Ectodermal cell (in vitro differentiated cells): ENCODE results near the gene GRIP2.

Experiments
- H3K27ac ChIP-seq: 2 replicates; pipeline ENCODE4 v1.7.0; 2013; ENCODE audit warnings: mild to moderate bottlenecking, low read depth, low read length; ENCODE audit not compliant: insufficient read depth, poor library complexity, severe bottlenecking
- H3K27me3 ChIP-seq: 2 replicates; pipeline ENCODE4 v1.7.0; 2013; ENCODE audit warnings: mild to moderate bottlenecking, low read length; ENCODE audit not compliant: insufficient read depth, control insufficient read depth, poor library complexity, severe bottlenecking
- H3K36me3 ChIP-seq: one replicate; pipeline ENCODE4 v1.7.0; 2013; ENCODE audit warnings: low read length; ENCODE audit not compliant: control insufficient read depth, insufficient read depth
- H3K4me1 ChIP-seq: one replicate; pipeline ENCODE4 v1.7.0; 2013; ENCODE audit warnings: low read length; ENCODE audit not compliant: control insufficient read depth, insufficient read depth
- H3K4me3 ChIP-seq: 2 replicates; pipeline ENCODE4 v1.7.0; 2013; ENCODE audit warnings: low read depth, low read length, control low read depth; ENCODE audit not compliant: insufficient read depth
- H3K9me3 ChIP-seq: 2 replicates; pipeline ENCODE4 v1.7.0; 2013; ENCODE audit warnings: mild to moderate bottlenecking, low read length, moderate library complexity; ENCODE audit not compliant: control insufficient read depth
- WGBS, 2 experiments: methylation state at CpG; one replicate each; pipeline ENCODE4 v1.1.7; 2013; ENCODE audit warnings: missing lambda C conversion rate in 2 of 2; 5-methylcytosine and 5-hydroxymethylcytosine counted together

Gene GRIP2

DNA sequence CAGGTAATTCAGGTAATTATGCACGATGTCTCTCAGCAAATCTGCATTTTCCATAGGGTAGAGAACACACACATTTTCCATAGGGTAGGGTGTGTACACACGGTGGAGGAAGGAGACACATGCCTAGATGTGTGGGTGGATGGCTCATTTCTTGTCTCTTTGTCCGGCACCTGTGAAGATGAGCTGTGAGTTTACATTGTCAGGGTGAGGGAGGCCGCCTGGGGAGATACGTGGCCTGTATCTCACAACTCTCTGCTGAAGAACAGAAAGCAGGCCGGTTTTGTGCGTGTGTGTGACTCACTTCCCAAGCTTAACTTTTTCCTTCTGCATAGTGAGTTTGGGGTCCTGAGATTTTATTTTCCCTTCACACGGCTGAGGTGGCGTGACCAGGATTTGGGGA lies 77.4 kb downstream of the GRIP2 start:
- H3K9me3 ChIP-seq = no peaks in the 10 kb centered on the region
- H3K27me3 ChIP-seq = no peaks in the 10 kb centered on the region
- H3K27ac ChIP-seq = no peak overlapping the region
- peaks cover 30% of the 10 kb centered on the region for H3K4me1 ChIP-seq
- H3K4me3 ChIP-seq = no peak overlapping the region
- 70 to 80% methylated on average over 9 of the region's 9 CpGs for WGBS, 2 experiments
- H3K36me3 ChIP-seq = no peaks in the 10 kb centered on the region

- Histone ChIP-seq H3K27ac (no peak overlapping the region), H3K4me1 (peaks cover 31% of the 10 kb centered on the region), H3K9me3 (no peaks in the 10 kb centered on the region), H3K36me3 (no peaks in the 10 kb centered on the region), H3K27me3 (no peaks in the 10 kb centered on the region), H3K4me3 (no peak overlapping the region)
- 81 to 86% methylated on average over 8 of the region's 8 CpGs for WGBS, 2 experiments
Measured at GRCh38 chr3:14461748-14462324, 78.3 kb downstream of the GRIP2 start.

DNA sequence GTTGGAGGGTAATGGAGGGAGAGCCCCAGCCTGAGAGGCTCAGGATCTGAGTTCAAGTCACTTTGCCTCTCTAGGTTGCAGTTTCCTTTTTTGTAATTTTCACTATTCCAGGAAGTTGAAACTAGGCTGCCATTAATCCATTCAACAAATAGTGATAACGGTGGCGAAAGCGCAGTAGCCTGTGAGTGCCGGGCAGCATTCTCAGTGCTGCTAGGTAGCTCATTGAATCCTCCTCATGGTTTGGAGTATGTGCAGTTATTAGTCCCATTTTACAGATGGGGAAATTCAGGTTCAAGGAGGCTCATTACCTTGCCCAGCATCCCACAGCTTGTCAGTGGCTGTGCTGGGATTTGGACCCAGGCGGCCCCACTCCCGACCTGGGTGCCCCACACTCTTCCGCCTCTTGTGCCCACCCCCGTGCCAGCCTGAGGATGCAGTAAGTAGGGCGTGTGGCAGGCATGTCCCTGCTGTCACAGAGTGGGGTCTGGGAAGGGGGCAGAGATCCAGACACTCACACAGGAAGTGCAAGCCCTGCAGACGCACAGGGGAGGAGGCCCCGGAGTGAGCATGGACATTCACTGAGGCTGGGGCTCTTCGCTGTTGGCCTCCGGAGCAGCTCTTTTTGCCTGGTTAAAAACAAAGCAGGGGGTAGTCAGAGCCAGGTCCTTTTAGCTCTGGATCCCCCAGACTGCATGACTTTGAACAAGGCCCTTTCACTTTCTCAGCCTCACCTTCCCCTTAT lies 79.0 kb downstream of the GRIP2 start:
- WGBS, 2 experiments = 92 to 94% methylated on average over 13 of the region's 13 CpGs
- no peak overlapping the region for H3K27ac ChIP-seq
- peaks cover 31% of the 10 kb centered on the region for H3K4me1 ChIP-seq
- no peaks in the 10 kb centered on the region for H3K36me3 ChIP-seq
- no peaks in the 10 kb centered on the region for H3K9me3 ChIP-seq
- H3K4me3 ChIP-seq = no peak overlapping the region
- H3K27me3 ChIP-seq = no peaks in the 10 kb centered on the region

- 91 to 92% methylated on average over 9 of the region's 9 CpGs for WGBS, 2 experiments
- Histone ChIP-seq H3K4me3 (no peak overlapping the region), H3K27ac (no peak overlapping the region), H3K4me1 (peaks cover 31% of the 10 kb centered on the region), H3K27me3 (no peaks in the 10 kb centered on the region), H3K9me3 (no peaks in the 10 kb centered on the region), H3K36me3 (no peaks in the 10 kb centered on the region)
Measured at GRCh38 chr3:14460342-14461005, 79.7 kb downstream of the GRIP2 start.

GRCh38 chr3:14459787-14460186 lies 80.4 kb downstream of the GRIP2 start:
- Histone ChIP-seq H3K27me3 (no peaks in the 10 kb centered on the region), H3K4me1 (peaks cover 31% of the 10 kb centered on the region), H3K4me3 (no peak overlapping the region), H3K36me3 (no peaks in the 10 kb centered on the region), H3K27ac (no peak overlapping the region), H3K9me3 (no peaks in the 10 kb centered on the region)
- 98 to 100% methylated on average over 2 to 3 of the region's 3 CpGs for WGBS, 2 experiments

DNA sequence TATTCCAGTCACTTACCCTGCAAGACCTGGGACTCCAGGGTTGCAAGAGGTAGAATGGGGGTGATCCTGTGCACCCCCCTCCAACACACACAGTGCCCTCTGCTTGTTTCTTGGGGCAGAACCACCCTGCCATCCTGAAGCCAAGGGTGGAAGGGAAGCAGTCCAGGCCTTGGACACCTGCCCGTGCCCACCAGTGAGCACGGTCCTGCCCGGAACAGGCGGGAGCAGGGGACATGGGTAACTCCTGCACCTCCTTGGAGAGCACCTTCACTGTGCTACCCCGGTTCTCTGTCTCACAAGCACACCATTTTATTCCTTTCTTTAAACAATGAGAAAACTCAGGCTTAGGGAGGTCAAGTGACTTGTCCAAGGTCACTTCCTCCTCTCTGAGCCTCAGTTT lies 80.8 kb downstream of the GRIP2 start:
- H3K27ac ChIP-seq = no peak overlapping the region
- H3K27me3 ChIP-seq = no peaks in the 10 kb centered on the region
- WGBS, 2 experiments = 96 to 98% methylated on average over 5 of the region's 5 CpGs
- no peaks in the 10 kb centered on the region for H3K36me3 ChIP-seq
- H3K4me3 ChIP-seq = no peak overlapping the region
- peaks cover 31% of the 10 kb centered on the region for H3K4me1 ChIP-seq
- no peaks in the 10 kb centered on the region for H3K9me3 ChIP-seq

GRCh38 chr3:14458434-14459275 lies 81.5 kb downstream of the GRIP2 start:
- no peak overlapping the region for H3K4me3 ChIP-seq
- no peaks in the 10 kb centered on the region for H3K9me3 ChIP-seq
- 90 to 91% methylated on average over 11 of the region's 11 CpGs for WGBS, 2 experiments
- no peak overlapping the region for H3K27ac ChIP-seq
- peaks cover 27% of the 10 kb centered on the region for H3K4me1 ChIP-seq
- no peaks in the 10 kb centered on the region for H3K27me3 ChIP-seq
- H3K36me3 ChIP-seq = no peaks in the 10 kb centered on the region

GRCh38 chr3:14457999-14458398 lies 82.1 kb downstream of the GRIP2 start:
- no peak overlapping the region for H3K4me3 ChIP-seq

DNA sequence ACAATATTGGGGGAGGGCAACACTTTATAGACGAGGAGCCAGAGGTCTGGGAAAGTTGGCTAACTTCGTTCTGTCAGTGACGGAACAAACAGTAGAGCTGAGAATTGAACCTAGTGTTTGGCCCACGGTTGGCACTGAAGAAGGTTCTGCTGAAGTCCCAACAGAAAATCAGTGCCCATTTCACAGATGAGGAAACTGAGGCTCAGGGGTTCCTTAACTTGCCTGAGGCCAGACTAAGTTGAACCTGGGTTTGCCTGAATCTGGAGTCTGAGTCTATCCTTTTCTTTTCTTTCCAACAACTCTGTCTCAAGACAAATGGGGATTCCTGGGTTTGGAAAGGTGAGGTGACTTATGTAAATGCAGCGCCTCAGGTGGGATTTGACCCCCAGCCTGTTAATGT lies 82.7 kb downstream of the GRIP2 start:
- 94 to 96% methylated on average over 5 of the region's 5 CpGs for WGBS, 2 experiments
- H3K36me3 ChIP-seq = no peaks in the 10 kb centered on the region
- no peak overlapping the region for H3K27ac ChIP-seq
- no peak overlapping the region for H3K4me3 ChIP-seq
- no peaks in the 10 kb centered on the region for H3K27me3 ChIP-seq
- H3K9me3 ChIP-seq = no peaks in the 10 kb centered on the region
- peaks cover 15% of the 10 kb centered on the region for H3K4me1 ChIP-seq

More at GRCh38 chr3:14457999-14458398, 82.1 kb downstream of the GRIP2 start:
- no peaks in the 10 kb centered on the region for H3K9me3 ChIP-seq
- no peak overlapping the region for H3K27ac ChIP-seq
- H3K27me3 ChIP-seq = no peaks in the 10 kb centered on the region
- WGBS, 2 experiments = 60 to 64% methylated on average over 9 of the region's 9 CpGs
- H3K36me3 ChIP-seq = no peaks in the 10 kb centered on the region
- H3K4me1 ChIP-seq = peaks cover 21% of the 10 kb centered on the region

DNA sequence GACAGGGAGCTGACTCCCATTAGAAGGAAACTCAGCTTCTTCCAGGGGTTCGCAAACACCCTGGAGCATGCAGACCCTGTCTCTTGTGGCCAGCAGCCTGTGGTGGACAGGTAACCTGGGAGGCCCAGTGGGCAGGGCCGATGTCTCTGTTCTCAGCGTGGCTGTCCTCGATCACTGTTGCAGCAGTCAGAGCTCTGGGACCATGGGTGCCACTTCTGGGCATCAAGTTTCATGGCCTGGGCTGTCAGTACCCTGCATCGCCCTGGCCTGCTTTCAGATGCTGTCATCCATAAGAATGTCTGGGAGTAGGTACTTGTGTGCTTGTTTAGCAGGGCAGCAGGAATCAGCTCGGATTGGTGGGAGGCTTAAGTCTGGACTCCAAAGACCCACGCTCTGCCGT lies 83.3 kb downstream of the GRIP2 start:
- WGBS, 2 experiments = 94 to 95% methylated on average over 8 of the region's 8 CpGs
- Histone ChIP-seq H3K27me3 (no peaks in the 10 kb centered on the region), H3K27ac (no peak overlapping the region), H3K36me3 (no peaks in the 10 kb centered on the region), H3K9me3 (no peaks in the 10 kb centered on the region), H3K4me1 (peaks cover 9% of the 10 kb centered on the region), H3K4me3 (no peak overlapping the region)
